ENCODE results near the gene ACOXL. TPM values are rescaled to one million over a fixed set of nuclear protein-coding genes. Genes with fewer than 3 reads are reported as not detected.

ACOXL gene
- total and polyA plus RNA-seq, 9 of the 15 experiments (the other 6 are each of a cell fraction or from before 2014, with no cell fraction given): 0.31 to 0.56 TPM; not detected in 7

GRCh38 chr2:111099402-111099801 lies 367.0 kb downstream of the ACOXL start (continued):
- no peak for TF ChIP-seq PML (IDR thresholded peaks at IDR 0.05; ENCODE audit: low read length)

- no peak for FAIRE-seq
- H3K79me2 ChIP-seq (ENCODE audit: control insufficient read depth, insufficient read depth, low read length): no peaks in the 10 kb centered on the region
- TF ChIP-seq ZSCAN32 (CRISPR knock-in tag; IDR thresholded peaks at IDR 0.05) (peak; percentile 63; the same call in 1 of the 2 replicates), RFX1 (IDR thresholded peaks at IDR 0.05) (no peak)
- WGBS (ENCODE audit: insufficient coverage, low coverage, missing lambda C conversion rate): 39% methylated on average over 5 of the region's 5 CpGs
- no TSS peak for BruUV-seq (replicated peaks)
- no peak overlapping the region for H2AFZ ChIP-seq (ENCODE audit: low read depth, low read length)
- intact Hi-C loops (cut with micrococcal nuclease) (no loop called here), in situ Hi-C loops (cut with MboI) (no loop called here)
- H3K4me2 ChIP-seq (ENCODE audit: insufficient read depth, low read length): no peak overlapping the region; the same call in 1 of the 2 replicates
- no peak for ATAC-seq
- ChIA-PET POLR2A (interaction anchor here (0.8 to 1.1 kb wide), 3 partner anchors 10 to 21 kb away, joined by 3 read pairs; partner anchors contain the start of gene BCL2L11), CTCF (ENCODE audit: low intra/inter-chr PET ratio) (no interaction called here)
- H3K9me1 ChIP-seq (ENCODE audit: control insufficient read depth, insufficient read depth, low read length): no peaks in the 10 kb centered on the region
- no peaks in the 10 kb centered on the region for H3K4me1 ChIP-seq (replicated peaks in 1 of 2; ENCODE audit: control insufficient read depth in 2 of 2, insufficient read depth in 2 of 2, low read length in 2 of 2)
- H3K9me3 ChIP-seq (replicated peaks; ENCODE audit: control insufficient read depth, insufficient read depth, low read depth, low read length): no peaks in the 10 kb centered on the region
- DNase-seq (ENCODE audit: extremely low read depth in 1 of 4, low spot score in 3 of 4): no peak
- no peaks in the 10 kb centered on the region for H4K20me1 ChIP-seq (replicated peaks; ENCODE audit: control insufficient read depth, insufficient read depth, low read length)
- H3K4me3 ChIP-seq: no peak overlapping the region
- no peaks in the 10 kb centered on the region for H3K36me3 ChIP-seq (ENCODE audit: control insufficient read depth, insufficient read depth, low read length)
- H3K27me3 ChIP-seq (ENCODE audit: control insufficient read depth in 2 of 2, insufficient read depth in 2 of 2, low read length in 2 of 2): peaks cover 2 to 10% of the 10 kb centered on the region in 2 experiments; a peak in 2 of 5 replicates
- H3K27ac ChIP-seq (ENCODE audit: extremely low read depth, low read depth, low read length): no peak overlapping the region
- no peak overlapping the region for H3K9ac ChIP-seq (ENCODE audit: insufficient read depth in 1 of 2, low read depth in 2 of 2, low read length in 2 of 2)
Observed at GRCh38 chr2:111100087-111100764, 367.9 kb downstream of the ACOXL start.

- BruUV-seq (replicated peaks): no TSS peak
- Histone ChIP-seq H3K27ac (ENCODE audit: extremely low read depth, low read depth, low read length) (no peak overlapping the region), H3K27me3 (ENCODE audit: control insufficient read depth in 2 of 2, insufficient read depth in 2 of 2, low read length in 2 of 2) (peaks cover 0 to 10% of the 10 kb centered on the region in 2 experiments; a peak in 1 of 5 replicates), H3K4me2 (ENCODE audit: insufficient read depth, low read length) (no peak overlapping the region; the same call in 1 of the 2 replicates), H3K9me3 (replicated peaks; ENCODE audit: control insufficient read depth, insufficient read depth, low read depth, low read length) (no peaks in the 10 kb centered on the region), H4K20me1 (replicated peaks; ENCODE audit: control insufficient read depth, insufficient read depth, low read length) (no peaks in the 10 kb centered on the region), H3K9ac (ENCODE audit: insufficient read depth in 1 of 2, low read depth in 2 of 2, low read length in 2 of 2) (no peak overlapping the region), H3K79me2 (ENCODE audit: control insufficient read depth, insufficient read depth, low read length) (no peaks in the 10 kb centered on the region), H2AFZ (ENCODE audit: low read depth, low read length) (no peak overlapping the region), H3K9me1 (ENCODE audit: control insufficient read depth, insufficient read depth, low read length) (no peaks in the 10 kb centered on the region), H3K4me1 (replicated peaks in 1 of 2; ENCODE audit: control insufficient read depth in 2 of 2, insufficient read depth in 2 of 2, low read length in 2 of 2) (no peaks in the 10 kb centered on the region), H3K4me3 (no peak overlapping the region), H3K36me3 (ENCODE audit: control insufficient read depth, insufficient read depth, low read length) (no peaks in the 10 kb centered on the region)
- ATAC-seq (peak; percentile 82), DNase-seq (ENCODE audit: extremely low read depth in 1 of 4, low spot score in 3 of 4) (peak in 3 of 4 experiments; percentile 12 to 25 (median 13)), FAIRE-seq (no peak)
- ChIA-PET CTCF (ENCODE audit: low intra/inter-chr PET ratio) (no interaction called here), POLR2A (interaction anchor here (0.8 to 1.0 kb wide), 2 partner anchors 20 to 21 kb away, joined by 3 read pairs; partner anchors contain the start of gene BCL2L11)
- 18% methylated on average over 5 of the region's 5 CpGs for WGBS (ENCODE audit: insufficient coverage, low coverage, missing lambda C conversion rate)
- in situ Hi-C loops (cut with MboI) (no loop called here), intact Hi-C loops (cut with micrococcal nuclease) (no loop called here)
- TF ChIP-seq PHF20 (IDR thresholded peaks at IDR 0.05; ENCODE audit: partially characterized antibody) (no peak), ZC3H8 (IDR thresholded peaks at IDR 0.05) (no peak), MTF1 (CRISPR knock-in tag; IDR thresholded peaks at IDR 0.05; ENCODE audit: borderline replicate concordance) (no peak), NFIC (IDR thresholded peaks at IDR 0.05) (no peak), BCL6 (CRISPR knock-in tag; IDR thresholded peaks at IDR 0.05) (no peak), HDAC6 (IDR thresholded peaks at IDR 0.05; ENCODE audit: low read depth, low read length) (no peak), POU5F1 (IDR thresholded peaks at IDR 0.05; ENCODE audit: borderline replicate concordance, low read depth, low read length, partially characterized antibody) (no peak), CTBP1 (IDR thresholded peaks at IDR 0.05; ENCODE audit: borderline replicate concordance) (peak; percentile 24; the same call in 1 of the 2 replicates), FOXO4 (CRISPR knock-in tag; IDR thresholded peaks at IDR 0.05) (no peak), SIX5 (IDR thresholded peaks at IDR 0.05; ENCODE audit: borderline replicate concordance in 1 of 2, insufficient read depth in 1 of 2, low read depth in 1 of 2, low read length in 2 of 2) (no peak)
Observed at GRCh38 chr2:111100765-111101162, 368.4 kb downstream of the ACOXL start.

Data from K562 (cell line).